SU-DHL-6 (cell line): ENCODE data around the gene NAA80.

Source experiments
- H2AFZ ChIP-seq: fragments of 200-600 bp; sonication (generic); 2 replicates; pipeline ENCODE4 v1.6.1; 2014; ENCODE audit warnings: low read depth, mild to moderate bottlenecking, moderate library complexity, mixed read lengths, antibody characterized with exemption, low read length; ENCODE audit not compliant: severe bottlenecking
- H3F3A ChIP-seq: fragments of 200-600 bp; shearing (Covaris generic); 2 replicates; pipeline ENCODE4 v1.6.0; 2016; ENCODE audit warnings: antibody characterized with exemption, mild to moderate bottlenecking; ENCODE audit not compliant: insufficient read depth
- H3K27ac ChIP-seq: fragments of 200-600 bp; sonication (generic); 2 replicates; pipeline ENCODE4 v1.5.1; 2016; ENCODE audit warnings: low read depth, mild to moderate bottlenecking, low read length, moderate library complexity, mixed read lengths
- H3K27me3 ChIP-seq: fragments of 200-600 bp; sonication (generic), shearing (Covaris generic); 2 replicates; pipeline ENCODE4 v1.6.0; 2014; ENCODE audit warnings: mild to moderate bottlenecking, low read length
- H3K36me3 ChIP-seq: fragments of 200-600 bp; sonication (generic); 2 replicates; pipeline ENCODE4 v1.6.1; 2014; ENCODE audit warnings: mild to moderate bottlenecking, low read length, mixed read lengths
- H3K4me2 ChIP-seq: fragments of 300-600, 200-600 bp; shearing (Covaris generic), sonication (generic); 2 replicates; pipeline ENCODE4 v1.6.0; 2014; ENCODE audit warnings: low read length, low read depth, mild to moderate bottlenecking; ENCODE audit not compliant: poor library complexity, severe bottlenecking
- H3K4me3 ChIP-seq: fragments of 200-600 bp; sonication (generic); 2 replicates; pipeline ENCODE4 v1.5.1; 2014; ENCODE audit warnings: antibody characterized with exemption, low read length, mild to moderate bottlenecking, mixed read lengths; ENCODE audit not compliant: insufficient read depth, poor library complexity, severe bottlenecking
- H3K79me2 ChIP-seq: fragments of 200-600 bp; sonication (generic); 2 replicates; pipeline ENCODE4 v1.6.1; 2014; ENCODE audit warnings: mild to moderate bottlenecking, low read length, moderate library complexity; ENCODE audit not compliant: insufficient read depth
- H3K9ac ChIP-seq: fragments of 200-600 bp; sonication (generic); 2 replicates; pipeline ENCODE4 v1.7.0; 2014; ENCODE audit warnings: mild to moderate bottlenecking, low read length
- H3K9me2 ChIP-seq: fragments of 200-600 bp; sonication (generic); replicated peaks from 2 replicates; pipeline ENCODE4 v1.6.1; 2014; ENCODE audit warnings: low read length; ENCODE audit not compliant: insufficient read depth
- H3K9me3 ChIP-seq: fragments of 200-600 bp; sonication (generic); 2 replicates; pipeline ENCODE4 v1.6.1; 2014; ENCODE audit warnings: low read length, mixed read lengths; ENCODE audit not compliant: insufficient read depth
- H4K20me1 ChIP-seq: fragments of 200-600 bp; sonication (generic); 2 replicates; pipeline ENCODE4 v1.6.1; 2014; ENCODE audit warnings: low read depth, mild to moderate bottlenecking, antibody characterized with exemption, low read length, moderate library complexity, mixed read lengths
- CTCF ChIP-seq: fragments of 200-600 bp; sonication (generic); IDR thresholded peaks from one replicate; pipeline ENCODE4 v1.5.1; 2017; ENCODE audit warnings: antibody characterized with exemption, mild to moderate bottlenecking, low read length, moderate library complexity; ENCODE audit not compliant: insufficient read depth, poor library complexity, severe bottlenecking
- EZH2phosphoT487 ChIP-seq: fragments of 200-600 bp; sonication (generic), shearing (Covaris generic); conservative IDR thresholded peaks from 2 replicates; pipeline ENCODE4 v1.6.1; 2018; ENCODE audit warnings: mild to moderate bottlenecking, antibody characterized with exemption, low read length, moderate library complexity, mixed read lengths

The NAA80 gene

DNA sequence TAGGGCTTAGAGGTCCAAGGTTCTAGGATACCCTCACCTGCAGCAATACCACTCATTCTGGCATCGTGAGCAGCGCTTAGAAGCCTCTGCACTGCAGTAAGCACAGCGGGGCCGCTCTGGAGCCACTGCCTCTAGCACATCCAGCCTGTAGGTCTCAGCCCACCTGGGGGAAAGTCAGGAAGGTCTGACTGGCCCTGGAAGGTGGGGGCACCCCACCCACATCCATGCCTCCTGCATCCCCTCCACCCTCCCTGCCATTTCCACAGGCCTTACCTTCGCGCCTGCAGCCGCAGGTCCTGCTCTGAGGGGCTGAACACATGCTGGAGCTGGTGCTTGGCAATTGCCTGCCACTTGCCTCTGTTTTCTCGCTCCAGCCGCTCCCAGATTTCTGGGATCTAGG lies 42.3 kb upstream of the NAA80 start:
- TF ChIP-seq EZH2phosphoT487 (no peak), CTCF (no peak)
- H3K36me3 ChIP-seq: no peaks in the 10 kb centered on the region
- H3K4me2 ChIP-seq: no peak overlapping the region
- no peaks in the 10 kb centered on the region for H3K9me2 ChIP-seq
- peaks cover 6% of the 10 kb centered on the region for H3K79me2 ChIP-seq
- H3K27ac ChIP-seq: no peak overlapping the region
- peaks cover 12% of the 10 kb centered on the region; the same call in 1 of the 2 replicates for H3F3A ChIP-seq
- H2AFZ ChIP-seq: no peak overlapping the region
- no peaks in the 10 kb centered on the region for H3K27me3 ChIP-seq
- H3K9ac ChIP-seq: no peak overlapping the region
- H3K9me3 ChIP-seq: no peaks in the 10 kb centered on the region
- H3K4me3 ChIP-seq: no peak overlapping the region
- H4K20me1 ChIP-seq: no peaks in the 10 kb centered on the region

DNA sequence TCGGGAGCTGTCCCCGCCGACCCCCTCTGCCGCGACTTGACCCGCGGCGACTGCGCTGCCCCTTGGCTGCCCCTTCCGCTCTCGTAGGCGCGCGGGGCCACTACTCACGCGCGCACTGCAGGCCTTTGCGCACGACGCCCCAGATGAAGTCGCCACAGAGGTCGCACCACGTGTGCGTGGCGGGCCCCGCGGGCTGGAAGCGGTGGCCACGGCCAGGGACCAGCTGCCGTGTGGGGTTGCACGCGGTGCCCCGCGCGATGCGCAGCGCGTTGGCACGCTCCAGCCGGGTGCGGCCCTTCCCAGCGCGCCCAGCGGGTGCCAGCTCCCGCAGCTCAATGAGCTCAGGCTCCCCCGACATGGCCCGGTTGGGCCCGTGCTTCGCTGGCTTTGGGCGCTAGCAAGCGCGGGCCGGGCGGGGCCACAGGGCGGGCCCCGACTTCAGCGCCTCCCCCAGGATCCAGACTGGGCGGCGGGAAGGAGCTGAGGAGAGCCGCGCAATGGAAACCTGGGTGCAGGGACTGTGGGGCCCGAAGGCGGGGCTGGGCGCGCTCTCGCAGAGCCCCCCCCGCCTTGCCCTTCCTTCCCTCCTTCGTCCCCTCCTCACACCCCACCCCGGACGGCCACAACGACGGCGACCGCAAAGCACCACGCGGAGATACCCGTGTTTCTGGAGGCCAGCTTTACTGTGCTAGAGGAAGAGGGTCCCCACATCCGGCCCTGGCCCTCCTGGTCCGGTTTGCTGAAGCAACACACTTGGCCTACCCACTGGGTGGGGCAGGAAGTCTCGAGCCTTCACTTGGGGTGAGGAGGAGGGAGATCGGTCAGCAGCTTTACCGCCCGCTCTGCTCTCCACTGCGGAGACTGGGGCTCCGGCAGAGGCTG lies 41.5 kb upstream of the NAA80 start, which contains the start of gene RASSF1:
Gene RASSF1, minus strand, starts transcription at position 389 of the 882 bp plus-strand sequence. Its CDS starts 31 bp downstream, at position 358.
- Histone ChIP-seq H4K20me1 (no peaks in the 10 kb centered on the region; the same call in 1 of the 2 replicates), H3K36me3 (no peaks in the 10 kb centered on the region), H3K9me3 (no peaks in the 10 kb centered on the region), H3F3A (peaks cover 12% of the 10 kb centered on the region; the same call in 1 of the 2 replicates), H2AFZ (no peak within 1 kb of the TSS), H3K4me2 (no peak within 1 kb of the TSS), H3K4me3 (no peak within 1 kb of the TSS), H3K27ac (no peak within 1 kb of the TSS), H3K9me2 (no peaks in the 10 kb centered on the region), H3K27me3 (no peaks in the 10 kb centered on the region), H3K9ac (no peak within 1 kb of the TSS), H3K79me2 (peaks cover 15% of the 10 kb centered on the region)
- TF ChIP-seq CTCF (no peak), EZH2phosphoT487 (no peak)

GRCh38 chr3:50340147-50340447 lies 40.9 kb upstream of the NAA80 start:
- H3K27me3 ChIP-seq: no peaks in the 10 kb centered on the region
- H3K27ac ChIP-seq: no peak overlapping the region
- H3K9me3 ChIP-seq: no peaks in the 10 kb centered on the region
- no peak for TF ChIP-seq CTCF
- TF ChIP-seq EZH2phosphoT487: no peak
- no peaks in the 10 kb centered on the region for H3K9me2 ChIP-seq
- no peak overlapping the region for H3K4me2 ChIP-seq
- no peaks in the 10 kb centered on the region; the same call in 1 of the 2 replicates for H4K20me1 ChIP-seq
- peaks cover 12% of the 10 kb centered on the region; the same call in 1 of the 2 replicates for H3F3A ChIP-seq
- no peak overlapping the region for H3K4me3 ChIP-seq
- H3K36me3 ChIP-seq: no peaks in the 10 kb centered on the region
- peaks cover 21% of the 10 kb centered on the region for H3K79me2 ChIP-seq
- H2AFZ ChIP-seq: no peak overlapping the region
- H3K9ac ChIP-seq: no peak overlapping the region
